K562 (cell line): Measurements from ENCODE around the gene KCNE1. TPM values are rescaled to one million over a fixed set of nuclear protein-coding genes. Genes with fewer than 3 reads are reported as not detected.
A peak's percentile ranks its signal among the peaks of the same experiment; 100 is the strongest.

Experiments
- BRF1 ChIP-seq: IDR thresholded peaks from 3 replicates; pipeline ENCODE4 v1.6.1; 2011; ENCODE audit warnings: borderline replicate concordance, mild to moderate bottlenecking; ENCODE audit not compliant: insufficient read length; ENCODE audit errors: extremely low read depth
- CHD4 ChIP-seq: fragments of 200-600 bp; sonication (generic); IDR thresholded peaks from 3 replicates; pipeline ENCODE4 v1.6.1; 2012; ENCODE audit warnings: low read depth, mild to moderate bottlenecking, mixed read lengths, low read length, inconsistent platforms; ENCODE audit not compliant: insufficient read depth, insufficient replicate concordance, poor library complexity, severe bottlenecking
- ELF1 ChIP-seq: fragments of 200-800 bp; sonication (Bioruptor generic); IDR thresholded peaks from 2 replicates; pipeline ENCODE4 v1.6.1; 2016; ENCODE audit warnings: missing genetic modification characterization, missing compliant biosample characterization
- IRF1 ChIP-seq: sonication (generic); formaldehyde crosslinking; IDR thresholded peaks from 2 replicates; pipeline ENCODE4 v1.8.0; 2022; ENCODE audit warnings: missing genetic modification reagents, mild to moderate bottlenecking, borderline replicate concordance
- KAT2B ChIP-seq: IDR thresholded peaks from one replicate; pipeline ENCODE4 v1.6.1; 2012; ENCODE audit warnings: low read depth, mild to moderate bottlenecking, control low read depth, inconsistent platforms, low read length, moderate library complexity
- MLLT1 ChIP-seq, 2 experiments: fragments of 450-650 bp; IDR thresholded peaks; 2 replicates each; pipeline ENCODE4 v1.6.1; 2016
- TAF1 ChIP-seq: IDR thresholded peaks from 2 replicates; pipeline ENCODE4 v1.6.1; 2011; ENCODE audit warnings: mild to moderate bottlenecking, low read length, moderate library complexity; ENCODE audit not compliant: insufficient read depth, control insufficient read depth, severe bottlenecking; ENCODE audit errors: extremely low read depth
- ZBTB49 ChIP-seq: sonication (generic); formaldehyde crosslinking; IDR thresholded peaks from 2 replicates; pipeline ENCODE4 v1.8.0; 2022; ENCODE audit warnings: missing genetic modification reagents, mild to moderate bottlenecking, borderline replicate concordance
- ZFP30 ChIP-seq: fragments of 250-450 bp; sonication (Bioruptor Pico); IDR thresholded peaks from 2 replicates; pipeline ENCODE4 v1.8.0; 2022; ENCODE audit warnings: moderate library complexity, mild to moderate bottlenecking, inconsistent platforms, borderline replicate concordance
- ZNF23 ChIP-seq: fragments of 250-450 bp; sonication (Bioruptor Pico); IDR thresholded peaks from 2 replicates; pipeline ENCODE4 v1.4.0; 2020; ENCODE audit warnings: mild to moderate bottlenecking
- ZNF384 ChIP-seq: IDR thresholded peaks from 2 replicates; pipeline ENCODE4 v1.6.1; 2012; ENCODE audit warnings: low read depth, low read length, improper control_type of control experiment
- ZNF408 ChIP-seq: fragments of 250-450 bp; sonication (Bioruptor Pico); IDR thresholded peaks from 2 replicates; pipeline ENCODE4 v1.4.0; 2020; ENCODE audit warnings: low read depth, mild to moderate bottlenecking, moderate library complexity
- ZNF785 ChIP-seq: fragments of 250-450 bp; sonication (Bioruptor Pico); IDR thresholded peaks from 2 replicates; pipeline ENCODE4 v1.4.0; 2020; ENCODE audit warnings: mild to moderate bottlenecking
- polyA plus RNA-seq, 8 experiments: library from polyadenylated mRNA; depleted of rRNA in 4 of 8; stranded (reverse) in 5 of 8; unstranded in 3 of 8; fragments of >200 nt; fragmentation: Nextera tagmentation in 2 of 8; fragmentation: Illumina TruSeq in 1 of 8; extraction: Ambion mirVana in 2 of 8; extraction: Trizol in 1 of 8; gene quantifications; 2 replicates each; pipeline versions ENCODE4 v1.2.1 to v1.2.3, GENCODE V29; 2011 to 2014; ENCODE audit warnings: inconsistent platforms in 1 of 8, missing spikeins in 1 of 8
- total RNA-seq, 7 experiments: library from RNA; depleted of rRNA in 6 of 7; stranded (reverse); fragments of >200 nt in 6 of 7; fragmentation: Illumina TruSeq in 2 of 7; extraction: Trizol in 2 of 7; gene quantifications; 2 replicates each; pipeline versions ENCODE4 v1.2.1 to v1.2.3, GENCODE V29; 2011 to 2021; ENCODE audit warnings: low replicate concordance in 1 of 7
- TF ChIP-seq, protein P1 (sequence below): fragments of 450-650 bp; IDR thresholded peaks from 2 replicates; pipeline ENCODE4 v1.6.1; 2017; ENCODE audit warnings: mild to moderate bottlenecking, moderate library complexity
- TF ChIP-seq, protein P2 (sequence below), 2 experiments: fragments of 450-650 bp in 1 of 2; sonication (generic) in 1 of 2; formaldehyde crosslinking in 1 of 2; IDR thresholded peaks in 1 of 2; conservative IDR thresholded peaks in 1 of 2; 2 replicates each; pipeline versions ENCODE4 v1.6.1 to v1.8.1; 2016 to 2023; ENCODE audit warnings: mild to moderate bottlenecking in 2 of 2, moderate library complexity in 2 of 2, inconsistent platforms in 1 of 2, missing genetic modification reagents in 1 of 2

The KCNE1 gene
- total and polyA plus RNA-seq, 9 of the 15 experiments (the other 6 are each of a cell fraction or from before 2014, with no cell fraction given): 0.05 to 0.22 (median 0.11) TPM; not detected in 3

- TF ChIP-seq ZBTB49 (CRISPR knock-in tag): no peak
- no peak for TF ChIP-seq MLLT1 (IDR thresholded peaks at IDR 0.05)
- TF ChIP-seq ZFP30: no peak
- TF ChIP-seq ZNF785 (CRISPR knock-in tag): no peak
- no peak for TF ChIP-seq KAT2B
- TF ChIP-seq IRF1: 0 out of 2 replicates have a peak, but pooled peaks have one; percentile 37
- no peak for TF ChIP-seq TAF1
- no peak for TF ChIP-seq ELF1 (tag)
- no peak for TF ChIP-seq BRF1
- TF ChIP-seq, protein P1, sequence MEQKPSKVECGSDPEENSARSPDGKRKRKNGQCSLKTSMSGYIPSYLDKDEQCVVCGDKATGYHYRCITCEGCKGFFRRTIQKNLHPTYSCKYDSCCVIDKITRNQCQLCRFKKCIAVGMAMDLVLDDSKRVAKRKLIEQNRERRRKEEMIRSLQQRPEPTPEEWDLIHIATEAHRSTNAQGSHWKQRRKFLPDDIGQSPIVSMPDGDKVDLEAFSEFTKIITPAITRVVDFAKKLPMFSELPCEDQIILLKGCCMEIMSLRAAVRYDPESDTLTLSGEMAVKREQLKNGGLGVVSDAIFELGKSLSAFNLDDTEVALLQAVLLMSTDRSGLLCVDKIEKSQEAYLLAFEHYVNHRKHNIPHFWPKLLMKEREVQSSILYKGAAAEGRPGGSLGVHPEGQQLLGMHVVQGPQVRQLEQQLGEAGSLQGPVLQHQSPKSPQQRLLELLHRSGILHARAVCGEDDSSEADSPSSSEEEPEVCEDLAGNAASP: no peak
- peak; percentile 58; the same call in 1 of the 2 replicates for TF ChIP-seq ZNF384
- TF ChIP-seq, protein P2, sequence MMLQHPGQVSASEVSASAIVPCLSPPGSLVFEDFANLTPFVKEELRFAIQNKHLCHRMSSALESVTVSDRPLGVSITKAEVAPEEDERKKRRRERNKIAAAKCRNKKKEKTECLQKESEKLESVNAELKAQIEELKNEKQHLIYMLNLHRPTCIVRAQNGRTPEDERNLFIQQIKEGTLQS (IDR thresholded peaks at IDR 0.05): peak; percentile 94
- TF ChIP-seq, protein P2 (CRISPR knock-in tag; conservative IDR thresholded peaks at IDR 0.05): peak; percentile 35; the same call in 1 of the 2 replicates
- TF ChIP-seq CHD4: no peak
- no peak for TF ChIP-seq ZNF23 (CRISPR knock-in tag)
- TF ChIP-seq ZNF408: no peak
Measured at GRCh38 chr21:34526618-34527290, 14.7 kb upstream of the KCNE1 start (continued).
